HG03575 (cell line): ENCODE data around the gene ZBTB20.

Experiments used
- ATAC-seq: cut with Tn5 transposase; IDR thresholded peaks from one replicate; pipeline ENCODE4 v1.9.1; 2021; ENCODE audit not compliant: unreplicated experiment, insufficient number of reproducible peaks, low FRiP score; ENCODE audit errors: extremely low read depth

The ZBTB20 gene

DNA sequence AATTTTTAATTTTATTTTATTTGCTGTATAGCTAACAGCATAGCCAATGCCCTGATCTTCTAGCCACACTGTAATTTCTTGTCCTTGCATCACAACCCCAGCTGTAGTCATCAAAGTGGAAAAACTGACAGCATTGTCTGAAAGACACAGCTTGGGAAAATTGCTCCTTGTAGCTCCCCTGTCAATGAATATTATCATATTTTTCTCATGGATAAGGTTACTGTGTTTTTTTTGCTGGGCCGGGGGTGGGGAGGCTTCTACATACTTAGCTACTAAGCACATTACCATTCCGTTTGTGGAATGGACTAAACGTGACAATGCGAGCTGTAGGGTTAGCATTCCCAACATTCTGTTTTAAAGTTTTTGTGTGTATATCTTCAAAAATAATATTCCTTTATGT lies 472.0 kb downstream of the ZBTB20 start:
- ATAC-seq, result no peak

- no peak for ATAC-seq
Measured at GRCh38 chr3:114674036-114674435, 473.1 kb downstream of the ZBTB20 start.

DNA sequence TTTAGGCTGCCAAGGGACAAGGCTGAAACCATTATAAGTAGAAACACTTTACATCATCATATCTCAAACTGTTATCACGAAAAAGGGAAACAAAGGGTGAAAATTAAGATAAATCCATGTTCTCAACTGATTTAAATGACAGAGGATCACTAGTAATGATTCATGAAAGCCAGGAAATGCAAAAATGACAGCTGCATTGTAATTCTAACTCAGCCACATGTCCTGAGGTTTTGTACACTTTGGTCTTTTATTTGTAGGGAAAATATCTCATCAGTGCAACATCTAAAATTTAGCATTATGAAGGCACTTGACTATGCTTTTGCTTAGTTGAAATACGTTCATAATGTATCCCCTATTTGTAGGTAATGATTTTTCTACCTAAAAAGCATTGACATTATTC lies 473.6 kb downstream of the ZBTB20 start:
- ATAC-seq, result no peak

- ATAC-seq, result no peak
Measured at GRCh38 chr3:114672692-114673447, 474.2 kb downstream of the ZBTB20 start.

DNA sequence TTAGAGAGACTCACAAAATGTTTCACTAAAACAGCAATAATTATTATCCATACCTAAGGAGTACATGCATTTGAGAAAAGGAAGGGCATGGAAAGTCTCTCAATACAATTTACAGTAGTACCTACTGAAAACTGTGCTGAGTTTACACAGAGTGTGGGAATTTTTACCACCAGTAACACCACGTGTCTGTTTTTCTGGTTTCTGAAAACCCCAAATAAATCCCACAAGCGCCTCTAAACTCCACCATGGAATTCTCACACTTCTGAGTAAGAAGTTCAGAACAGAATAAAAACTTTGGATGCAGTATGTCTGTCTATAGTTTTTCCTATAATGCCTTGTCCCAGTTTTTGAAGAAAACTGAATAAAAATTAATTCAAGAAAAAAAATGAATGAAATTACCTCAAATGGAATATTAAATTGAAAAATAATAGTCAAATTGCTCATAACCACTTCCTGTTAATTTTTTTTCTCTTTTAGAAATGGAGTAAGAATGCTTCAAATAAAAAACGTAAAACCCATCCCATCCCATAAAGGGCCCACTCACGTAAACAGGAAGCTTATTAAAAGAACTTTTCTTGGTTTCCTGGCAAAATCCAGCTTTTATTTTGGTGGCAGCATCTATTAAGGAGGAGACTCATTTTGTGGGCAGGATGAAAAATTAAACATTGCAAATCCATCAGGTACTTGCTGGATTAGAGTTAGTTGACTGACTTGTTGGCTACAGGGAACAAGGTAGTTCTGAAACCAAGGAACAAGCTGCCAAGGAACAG lies 475.2 kb downstream of the ZBTB20 start:
- no peak for ATAC-seq

GRCh38 chr3:114669614-114670013 lies 477.5 kb downstream of the ZBTB20 start:
- no peak for ATAC-seq

DNA sequence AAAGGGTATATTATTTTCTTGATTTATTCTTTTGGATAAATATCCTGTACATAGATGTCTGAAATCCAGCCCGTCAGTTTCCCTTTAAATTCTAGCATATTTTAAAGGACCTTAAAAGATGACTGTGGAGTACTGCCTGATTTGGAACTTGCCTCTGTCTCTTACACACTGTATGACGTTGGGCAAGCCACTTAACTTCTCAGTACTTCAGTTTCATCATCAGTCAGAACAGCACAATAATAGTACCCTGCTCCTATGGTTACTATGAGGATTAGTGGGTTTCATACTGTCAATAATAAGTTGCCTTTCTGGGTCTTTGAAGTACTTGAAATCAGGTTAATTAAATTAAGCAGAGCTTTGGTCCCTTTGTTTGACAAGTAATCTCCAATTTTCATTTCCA lies 479.0 kb downstream of the ZBTB20 start:
- ATAC-seq, result no peak

GRCh38 chr3:114666623-114667022 lies 480.5 kb downstream of the ZBTB20 start:
- ATAC-seq, result no peak

DNA sequence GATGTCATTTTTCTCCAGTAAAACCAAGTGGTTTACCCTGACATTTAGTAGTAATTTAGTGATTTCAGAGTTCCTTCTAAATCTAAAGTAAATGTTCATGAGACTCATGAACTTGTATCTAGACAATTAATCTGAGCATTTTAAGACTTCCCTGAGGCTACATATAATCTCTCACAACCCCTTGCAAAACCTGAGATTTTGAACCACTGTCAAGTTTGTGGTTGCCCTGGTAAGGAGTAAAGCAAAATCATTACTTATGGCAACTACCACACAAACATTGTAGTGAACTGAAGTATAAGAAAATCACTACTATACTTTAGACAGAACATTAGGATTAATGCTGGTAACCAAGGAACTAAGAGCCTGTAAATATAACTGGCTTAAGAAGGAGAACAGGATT lies 483.1 kb downstream of the ZBTB20 start:
- no peak for ATAC-seq

GRCh38 chr3:114660808-114661207 lies 486.3 kb downstream of the ZBTB20 start:
- no peak for ATAC-seq

- no peak for ATAC-seq
Measured at GRCh38 chr3:114660124-114660523, 487.0 kb downstream of the ZBTB20 start.

DNA sequence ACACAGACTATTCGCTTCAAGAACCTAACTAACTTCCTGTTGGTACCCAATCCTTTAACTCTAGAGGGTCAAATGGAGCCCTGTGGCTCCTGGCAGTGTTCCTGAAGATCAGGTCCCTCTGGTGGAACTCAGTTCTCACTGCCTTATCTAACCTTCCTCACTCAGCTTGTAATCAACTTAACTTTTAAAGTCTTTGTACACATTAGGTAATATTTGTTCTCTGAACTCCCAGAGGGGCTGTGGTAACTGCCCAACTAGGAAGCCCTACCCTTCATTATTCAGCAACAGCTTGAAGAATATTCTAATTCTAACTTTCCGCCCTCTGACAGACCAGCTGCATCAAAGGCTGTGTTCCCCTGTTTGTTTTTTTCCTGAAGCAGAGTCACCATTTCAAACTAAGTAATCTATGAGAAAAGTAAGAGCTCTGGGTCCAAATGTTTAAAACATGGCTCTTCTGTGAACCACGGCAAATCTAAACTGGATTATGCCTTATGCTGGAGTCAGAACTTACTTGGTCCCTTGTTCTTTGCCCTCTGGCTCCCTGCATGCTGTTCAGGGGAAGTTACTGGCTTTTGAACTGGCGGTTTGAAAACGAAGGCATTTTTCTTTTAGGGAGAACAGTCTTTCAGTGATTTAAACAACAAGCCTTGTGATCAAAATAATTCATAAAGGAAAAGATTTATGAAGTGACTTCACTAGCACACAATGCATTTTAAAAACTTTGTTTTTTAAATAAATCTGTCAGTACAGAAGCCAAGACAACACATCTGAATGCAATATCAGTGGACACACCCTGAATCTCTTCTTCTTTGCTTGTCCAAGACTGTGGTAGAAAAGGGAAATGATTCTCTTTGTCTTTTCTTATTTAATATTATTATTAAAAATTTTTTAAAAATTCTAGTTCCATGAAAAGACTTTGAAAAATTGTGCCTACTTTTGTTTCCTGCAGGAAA lies 487.7 kb downstream of the ZBTB20 start:
- no peak for ATAC-seq

DNA sequence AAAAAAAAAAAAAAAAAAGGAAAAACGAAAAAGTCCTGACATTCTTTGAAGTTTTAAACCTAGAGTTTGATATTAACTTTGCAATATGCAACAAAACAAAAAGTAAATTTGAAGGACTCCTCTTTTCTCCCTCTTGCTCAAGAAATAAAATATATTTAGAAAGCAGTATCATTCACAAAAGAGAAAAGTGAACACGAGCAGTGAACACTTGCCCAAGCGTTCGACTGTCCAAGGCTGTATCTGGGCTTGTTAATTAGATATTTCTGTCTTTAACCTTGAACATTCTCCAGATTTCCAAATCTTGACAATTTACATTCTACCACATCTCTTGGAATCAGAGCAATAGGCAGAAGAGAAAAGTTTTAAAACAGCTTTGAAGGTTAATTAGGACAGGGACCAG lies 495.5 kb downstream of the ZBTB20 start:
- no peak for ATAC-seq

GRCh38 chr3:114650808-114651207 lies 496.3 kb downstream of the ZBTB20 start:
- no peak for ATAC-seq

GRCh38 chr3:114649331-114649730 lies 497.8 kb downstream of the ZBTB20 start:
- ATAC-seq, result no peak

GRCh38 chr3:114646526-114646925 lies 500.6 kb downstream of the ZBTB20 start:
- ATAC-seq, result no peak

GRCh38 chr3:114645392-114645791 lies 501.7 kb downstream of the ZBTB20 start:
- no peak for ATAC-seq

GRCh38 chr3:114644367-114644766 lies 502.7 kb downstream of the ZBTB20 start:
- no peak for ATAC-seq

- ATAC-seq, result no peak
Measured at GRCh38 chr3:114642951-114643741, 503.9 kb downstream of the ZBTB20 start.
